ENCODE results near the gene IER5.

DNA sequence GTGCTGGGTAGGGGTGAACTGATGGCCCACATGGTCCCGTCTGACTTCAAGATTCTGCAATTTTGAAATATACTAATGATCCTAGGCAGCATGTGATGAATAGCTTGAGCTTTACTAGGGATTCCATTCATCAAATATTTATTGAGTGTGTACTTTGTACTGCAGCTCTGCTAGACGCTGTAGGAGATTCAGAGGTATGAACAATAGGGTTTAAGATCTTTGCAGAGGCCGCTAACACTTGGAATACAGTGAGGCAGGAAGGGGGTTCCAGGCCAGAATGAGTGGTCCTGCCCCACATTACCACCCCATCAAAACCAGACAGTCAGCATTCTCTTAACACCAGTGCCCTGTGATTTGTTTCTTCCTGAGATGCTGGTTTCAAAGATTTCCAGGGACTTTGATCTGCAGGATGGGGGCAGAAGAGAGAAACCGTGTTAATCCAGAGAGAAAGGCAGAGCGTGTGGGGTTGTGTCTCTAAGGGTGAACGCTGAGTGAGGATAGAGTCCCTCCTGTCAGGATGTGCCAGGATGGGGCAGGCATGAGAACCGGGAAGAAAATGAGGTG, 19.9 kb downstream of the IER5 start:
- TF ChIP-seq, protein P1, sequence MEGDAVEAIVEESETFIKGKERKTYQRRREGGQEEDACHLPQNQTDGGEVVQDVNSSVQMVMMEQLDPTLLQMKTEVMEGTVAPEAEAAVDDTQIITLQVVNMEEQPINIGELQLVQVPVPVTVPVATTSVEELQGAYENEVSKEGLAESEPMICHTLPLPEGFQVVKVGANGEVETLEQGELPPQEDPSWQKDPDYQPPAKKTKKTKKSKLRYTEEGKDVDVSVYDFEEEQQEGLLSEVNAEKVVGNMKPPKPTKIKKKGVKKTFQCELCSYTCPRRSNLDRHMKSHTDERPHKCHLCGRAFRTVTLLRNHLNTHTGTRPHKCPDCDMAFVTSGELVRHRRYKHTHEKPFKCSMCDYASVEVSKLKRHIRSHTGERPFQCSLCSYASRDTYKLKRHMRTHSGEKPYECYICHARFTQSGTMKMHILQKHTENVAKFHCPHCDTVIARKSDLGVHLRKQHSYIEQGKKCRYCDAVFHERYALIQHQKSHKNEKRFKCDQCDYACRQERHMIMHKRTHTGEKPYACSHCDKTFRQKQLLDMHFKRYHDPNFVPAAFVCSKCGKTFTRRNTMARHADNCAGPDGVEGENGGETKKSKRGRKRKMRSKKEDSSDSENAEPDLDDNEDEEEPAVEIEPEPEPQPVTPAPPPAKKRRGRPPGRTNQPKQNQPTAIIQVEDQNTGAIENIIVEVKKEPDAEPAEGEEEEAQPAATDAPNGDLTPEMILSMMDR (IDR thresholded peaks at IDR 0.05) = no peak
- no peak for TF ChIP-seq EZH2 (IDR thresholded peaks at IDR 0.05; ENCODE audit: borderline replicate concordance, insufficient read depth, low read depth, low read length, poor library complexity, severe bottlenecking)
